Measurements from ENCODE around the gene NKD1.

Gene NKD1

GRCh38 chr16:50653633-50654519, 105.7 kb downstream of the NKD1 start:
- no peak for DNase-seq

GRCh38 chr16:50655558-50656055, 107.4 kb downstream of the NKD1 start:
- DNase-seq: no peak

- DNase-seq: no peak
Measured at GRCh38 chr16:50657241-50657640, 109.0 kb downstream of the NKD1 start.

GRCh38 chr16:50659806-50660205, 111.6 kb downstream of the NKD1 start:
- DNase-seq: no peak

- DNase-seq: no peak
Measured at GRCh38 chr16:50662306-50662940, 114.2 kb downstream of the NKD1 start.

- no peak for DNase-seq
Measured at GRCh38 chr16:50664270-50664669, 116.1 kb downstream of the NKD1 start.

- DNase-seq: peak; percentile 89 to 90
Measured at GRCh38 chr16:50665128-50665878, 117.1 kb downstream of the NKD1 start.

GRCh38 chr16:50666658-50667496, 118.7 kb downstream of the NKD1 start:
- peak; percentile 69 to 76 for DNase-seq

- DNase-seq: no peak
Measured at GRCh38 chr16:50667497-50668367, 119.5 kb downstream of the NKD1 start.

GRCh38 chr16:50668368-50669008, 120.3 kb downstream of the NKD1 start:
- DNase-seq: no peak

- no peak for DNase-seq
Measured at GRCh38 chr16:50669741-50670140, 121.5 kb downstream of the NKD1 start.

GRCh38 chr16:50670476-50670875, 122.3 kb downstream of the NKD1 start:
- DNase-seq: no peak

GRCh38 chr16:50671644-50672260, 123.6 kb downstream of the NKD1 start:
- DNase-seq: peak; percentile 76 to 79

- no peak for DNase-seq
Measured at GRCh38 chr16:50673496-50674275, 125.5 kb downstream of the NKD1 start.

- no peak for DNase-seq
Measured at GRCh38 chr16:50674831-50675230, 126.6 kb downstream of the NKD1 start.

GRCh38 chr16:50675686-50676610, 127.8 kb downstream of the NKD1 start:
- DNase-seq: no peak

- no peak for DNase-seq
Measured at GRCh38 chr16:50676684-50677225, 128.6 kb downstream of the NKD1 start.

- peak; percentile 35 to 50 for DNase-seq
Measured at GRCh38 chr16:50677351-50677750, 129.2 kb downstream of the NKD1 start.
